GM19240 (cell line): ENCODE data around the gene BCOR.

Experiments used
- DNase-seq: peaks from one replicate; pipeline ENCODE4 v3.0.0; 2011; ENCODE audit warnings: low spot score; ENCODE audit not compliant: insufficient read length

The BCOR gene

GRCh38 chrX:40031911-40032310 is 65.8 kb downstream of the BCOR start:
- no peak for DNase-seq

- DNase-seq, result no peak
These were observed 67.6 kb downstream of the BCOR start for GRCh38 chrX:40030205-40030604.

- no peak for DNase-seq
These were observed 75.3 kb downstream of the BCOR start for GRCh38 chrX:40022421-40022820.

GRCh38 chrX:40021647-40022046 is 76.1 kb downstream of the BCOR start:
- DNase-seq, result no peak

- DNase-seq, result no peak
These were observed 78.2 kb downstream of the BCOR start for GRCh38 chrX:40019541-40019940.

- DNase-seq, result no peak
These were observed 79.7 kb downstream of the BCOR start for GRCh38 chrX:40018041-40018440.

- DNase-seq, result no peak
These were observed 81.0 kb downstream of the BCOR start for GRCh38 chrX:40016749-40017148.

- DNase-seq, result no peak
These were observed 82.1 kb downstream of the BCOR start for GRCh38 chrX:40015693-40016092.

GRCh38 chrX:40013266-40014195 is 84.2 kb downstream of the BCOR start:
- DNase-seq, result no peak

GRCh38 chrX:40012868-40013265 is 84.9 kb downstream of the BCOR start:
- DNase-seq, result no peak

- no peak for DNase-seq
These were observed 85.5 kb downstream of the BCOR start for GRCh38 chrX:40012039-40012867.

- no peak for DNase-seq
These were observed 86.3 kb downstream of the BCOR start for GRCh38 chrX:40011322-40012038.

- DNase-seq, result no peak
These were observed 87.0 kb downstream of the BCOR start for GRCh38 chrX:40010550-40011321.

GRCh38 chrX:40009890-40010289 is 87.9 kb downstream of the BCOR start:
- no peak for DNase-seq

- DNase-seq, result no peak
These were observed 88.3 kb downstream of the BCOR start for GRCh38 chrX:40009462-40009851.

GRCh38 chrX:40008791-40009461 is 88.8 kb downstream of the BCOR start:
- no peak for DNase-seq

GRCh38 chrX:40007756-40008705 is 89.7 kb downstream of the BCOR start:
- DNase-seq, result no peak

GRCh38 chrX:40007131-40007755 is 90.5 kb downstream of the BCOR start:
- DNase-seq, result no peak
